Neural cell (in vitro differentiated cells): ENCODE data around the gene NEDD9. TPM values are rescaled to one million over a fixed set of nuclear protein-coding genes. Genes with fewer than 3 reads are reported as not detected.

Experiments used
- H2AFZ ChIP-seq: fragments of 200-600, 300-800 bp; sonication (generic), shearing (Covaris generic); 2 replicates; pipeline ENCODE4 v1.6.0; 2014; ENCODE audit warnings: low read depth, mild to moderate bottlenecking, antibody characterized with exemption, low read length, moderate library complexity
- H3F3A ChIP-seq: fragments of 200-600 bp; shearing (Covaris generic); 2 replicates; pipeline ENCODE4 v1.6.1; 2016; ENCODE audit warnings: mild to moderate bottlenecking, moderate library complexity, mixed read lengths, antibody characterized with exemption, low read length; ENCODE audit not compliant: insufficient read depth, poor library complexity, severe bottlenecking
- H3K27ac ChIP-seq: fragments of 200-600, 300-800 bp; sonication (generic), shearing (Covaris generic); 2 replicates; pipeline ENCODE4 v1.5.1; 2014; ENCODE audit warnings: mild to moderate bottlenecking, low read length, moderate library complexity
- H3K27me3 ChIP-seq: fragments of 300-800, 200-600 bp; sonication (generic), shearing (Covaris generic); 2 replicates; pipeline ENCODE4 v1.6.0; 2014; ENCODE audit warnings: mild to moderate bottlenecking, low read depth, low read length, moderate library complexity; ENCODE audit not compliant: insufficient read depth
- H3K36me3 ChIP-seq: fragments of 300-800, 200-600 bp; sonication (generic), shearing (Covaris generic); 2 replicates; pipeline ENCODE4 v1.5.1; 2014; ENCODE audit warnings: mild to moderate bottlenecking, antibody characterized with exemption, low read length, moderate library complexity; ENCODE audit not compliant: insufficient read depth
- H3K4me2 ChIP-seq: fragments of 300-800, 200-600 bp; sonication (generic), shearing (Covaris generic); 2 replicates; pipeline ENCODE4 v1.6.0; 2014; ENCODE audit warnings: mild to moderate bottlenecking, low read length
- H3K4me3 ChIP-seq: fragments of 300-800, 200-600 bp; sonication (generic), shearing (Covaris generic); 2 replicates; pipeline ENCODE4 v1.5.1; 2014; ENCODE audit warnings: mild to moderate bottlenecking, low read length, moderate library complexity
- H3K79me2 ChIP-seq: fragments of 200-600 bp; shearing (Covaris generic); replicated peaks from 2 replicates; pipeline ENCODE4 v1.6.0; 2014; ENCODE audit warnings: mild to moderate bottlenecking, low read length, moderate library complexity; ENCODE audit not compliant: insufficient read depth
- H3K9ac ChIP-seq: fragments of 300-800, 200-600 bp; sonication (generic), shearing (Covaris generic); 2 replicates; pipeline ENCODE4 v1.6.1; 2016; ENCODE audit warnings: mild to moderate bottlenecking, low read length, mixed read lengths
- H3K9me2 ChIP-seq: fragments of 200-600 bp; shearing (Covaris generic); 2 replicates; pipeline ENCODE4 v1.6.1; 2016; ENCODE audit warnings: mild to moderate bottlenecking, low read length, mixed read lengths; ENCODE audit not compliant: insufficient read depth
- H3K9me3 ChIP-seq: fragments of 200-600, 300-800 bp; sonication (generic), shearing (Covaris generic); 2 replicates; pipeline ENCODE4 v1.6.1; 2016; ENCODE audit warnings: mild to moderate bottlenecking, mixed run types, low read length, moderate library complexity, mixed read lengths
- H4K20me1 ChIP-seq: fragments of 200-600 bp; shearing (Covaris generic); 2 replicates; pipeline ENCODE4 v1.6.1; 2016; ENCODE audit warnings: mild to moderate bottlenecking, mixed run types; ENCODE audit not compliant: insufficient read depth
- CTCF ChIP-seq: fragments of 450-650 bp; IDR thresholded peaks from 2 replicates; pipeline ENCODE4 v1.5.1; 2014; ENCODE audit warnings: antibody characterized with exemption, mild to moderate bottlenecking, moderate library complexity; ENCODE audit not compliant: poor library complexity, severe bottlenecking
- EP300 ChIP-seq: fragments of 450-650 bp; conservative IDR thresholded peaks from 2 replicates; pipeline ENCODE4 v1.6.1; 2014; ENCODE audit warnings: antibody characterized with exemption, mild to moderate bottlenecking, moderate library complexity; ENCODE audit not compliant: poor library complexity, severe bottlenecking
- EZH2 ChIP-seq: fragments of 200-600, 300-800 bp; shearing (Covaris generic), sonication (generic); IDR thresholded peaks from 2 replicates; pipeline ENCODE4 v1.6.1; 2014; ENCODE audit warnings: antibody characterized with exemption, low read length, borderline replicate concordance, mild to moderate bottlenecking; ENCODE audit not compliant: insufficient read depth, poor library complexity, severe bottlenecking
- MXI1 ChIP-seq: fragments of 450-650 bp; conservative IDR thresholded peaks from 2 replicates; pipeline ENCODE4 v1.6.1; 2014; ENCODE audit warnings: antibody characterized with exemption, mild to moderate bottlenecking; ENCODE audit not compliant: poor library complexity, severe bottlenecking
- POLR2AphosphoS5 ChIP-seq: IDR thresholded peaks from 2 replicates; pipeline ENCODE4 v1.6.1; 2012
- RAD21 ChIP-seq: fragments of 450-650 bp; conservative IDR thresholded peaks from 2 replicates; pipeline ENCODE4 v1.6.1; 2014; ENCODE audit warnings: antibody characterized with exemption, mild to moderate bottlenecking, moderate library complexity
- REST ChIP-seq: IDR thresholded peaks from 2 replicates; pipeline ENCODE4 v1.6.1; 2012; ENCODE audit warnings: borderline replicate concordance
- SMC3 ChIP-seq: fragments of 450-650 bp; conservative IDR thresholded peaks from 2 replicates; pipeline ENCODE4 v1.6.1; 2014; ENCODE audit warnings: antibody characterized with exemption, mild to moderate bottlenecking, moderate library complexity; ENCODE audit not compliant: poor library complexity
- TAF1 ChIP-seq: IDR thresholded peaks from 2 replicates; pipeline ENCODE4 v1.6.1; 2012; ENCODE audit warnings: low read depth
- polyA plus RNA-seq: library from polyadenylated mRNA; depleted of rRNA; stranded (reverse); fragments of >200 nt; gene quantifications from 2 replicates; pipeline ENCODE4 v1.2.3, GENCODE V29; 2014

Gene NEDD9
- polyA plus RNA-seq, 1 donor from 2014 or later, result 0.11 TPM

- Histone ChIP-seq H4K20me1 (no peaks in the 10 kb centered on the region), H3K9me2 (no peaks in the 10 kb centered on the region), H2AFZ (no peak overlapping the region), H3K79me2 (no peaks in the 10 kb centered on the region), H3F3A (no peaks in the 10 kb centered on the region), H3K36me3 (no peaks in the 10 kb centered on the region), H3K27me3 (no peaks in the 10 kb centered on the region), H3K9me3 (no peaks in the 10 kb centered on the region), H3K4me3 (no peak overlapping the region), H3K27ac (no peak overlapping the region), H3K4me2 (no peak overlapping the region), H3K9ac (no peak overlapping the region)
- no peak for TF ChIP-seq EZH2
- TF ChIP-seq POLR2AphosphoS5, result no peak
- TF ChIP-seq TAF1, result no peak
- TF ChIP-seq EP300, result no peak
- TF ChIP-seq CTCF, result no peak
- TF ChIP-seq REST, result no peak
- TF ChIP-seq RAD21, result no peak
- TF ChIP-seq MXI1, result no peak
- no peak for TF ChIP-seq SMC3
These were observed 18.9 kb downstream of the NEDD9 start for GRCh38 chr6:11213422-11214021.

- H3K36me3 ChIP-seq, result no peaks in the 10 kb centered on the region
- H3K4me3 ChIP-seq, result no peak overlapping the region
- H3K27me3 ChIP-seq, result no peaks in the 10 kb centered on the region
- H3K27ac ChIP-seq, result no peak overlapping the region
- TF ChIP-seq REST (no peak), MXI1 (no peak), RAD21 (no peak), TAF1 (no peak), POLR2AphosphoS5 (no peak), CTCF (no peak), EP300 (no peak), EZH2 (no peak), SMC3 (no peak)
- no peaks in the 10 kb centered on the region for H3K79me2 ChIP-seq
- no peak overlapping the region for H2AFZ ChIP-seq
- no peaks in the 10 kb centered on the region for H3K9me3 ChIP-seq
- no peaks in the 10 kb centered on the region for H4K20me1 ChIP-seq
- no peaks in the 10 kb centered on the region for H3F3A ChIP-seq
- H3K4me2 ChIP-seq, result no peak overlapping the region
- H3K9ac ChIP-seq, result no peak overlapping the region
- no peaks in the 10 kb centered on the region for H3K9me2 ChIP-seq
These were observed 19.8 kb downstream of the NEDD9 start for GRCh38 chr6:11212664-11213063.
